GM12878 (cell line): ENCODE measurements around the gene ZNF668. TPM values are rescaled to one million over a fixed set of nuclear protein-coding genes. Genes with fewer than 3 reads are reported as not detected.

Source experiments
- ATAC-seq: fragments of 200-7000 bp; cut with Tn5 transposase; 3 replicates; pipeline ENCODE4 v1.9.1; 2020; ENCODE audit warnings: mild to moderate bottlenecking, moderate library complexity
- BruUV-seq: library from RNA; stranded (reverse); fragments of 400-500 nt; replicated peaks from 2 replicates; lab custom pipeline; 2021; lab: Mats Ljungman, UMichigan
- CTCF ChIA-PET: fragments of 300-600 bp; sonication (Branson Sonifier 250); formaldehyde crosslinking; extraction: SDS; loops from one replicate; lab custom pipeline; 2021; ENCODE audit warnings: inconsistent platforms; lab: Yijun Ruan, JAX
- POLR2A ChIA-PET: fragments of 350-600 bp; formaldehyde crosslinking; extraction: SDS; loops from one replicate; lab custom pipeline; 2021; ENCODE audit warnings: inconsistent platforms; lab: Charles Lee
- RAD21 ChIA-PET: fragments of 300-600 bp; sonication (Branson Sonifier 250); formaldehyde crosslinking; loops from one replicate; lab custom pipeline; 2023; ENCODE audit warnings: antibody characterized with exemption; ENCODE audit not compliant: unreplicated experiment; lab: Charles Lee
- SMC1A ChIA-PET: fragments of 300-600 bp; sonication (Branson Sonifier 250); formaldehyde crosslinking; loops from one replicate; lab custom pipeline; 2023; ENCODE audit not compliant: unreplicated experiment, uncharacterized antibody; lab: Charles Lee
- DNase-seq: peaks from one replicate; pipeline ENCODE4 v3.0.0-alpha.2; 2011; ENCODE audit warnings: low read depth, low spot score
- FAIRE-seq: peaks from 3 replicates; lab custom pipeline; 2011; peaks lifted over from hg19 to GRCh38; lab: Jason Lieb, UNC
- H2AFZ ChIP-seq: 2 replicates; pipeline ENCODE4 v1.6.0; 2011; ENCODE audit warnings: low read depth, low read length, control low read depth; ENCODE audit not compliant: control insufficient read depth
- H3K27ac ChIP-seq: 2 replicates; pipeline ENCODE4 v1.5.1; 2011; ENCODE audit warnings: control low read depth; ENCODE audit not compliant: control insufficient read depth, insufficient read depth
- H3K27me3 ChIP-seq, 2 experiments: replicated peaks in 1 of 2; 2 replicates each; pipeline versions ENCODE4 v1.6.0 to v1.6.1; 2011; ENCODE audit warnings: low read length in 1 of 2; ENCODE audit not compliant: control insufficient read depth in 2 of 2, insufficient read depth in 2 of 2
- H3K36me3 ChIP-seq, 2 experiments: 2 replicates each; pipeline ENCODE4 v1.5.1; 2011; ENCODE audit warnings: low read length in 1 of 2; ENCODE audit not compliant: control insufficient read depth in 2 of 2, insufficient read depth in 2 of 2
- H3K4me1 ChIP-seq: 2 replicates; pipeline ENCODE4 v1.6.1; 2011; ENCODE audit warnings: mild to moderate bottlenecking, low read length, moderate library complexity, mixed read lengths; ENCODE audit not compliant: control insufficient read depth, insufficient read depth
- H3K4me2 ChIP-seq: 2 replicates; pipeline ENCODE4 v1.6.0; 2011; ENCODE audit warnings: control low read depth; ENCODE audit not compliant: control insufficient read depth, insufficient read depth
- H3K4me3 ChIP-seq: fragments of 200-600 bp; sonication (generic); 2 replicates; pipeline ENCODE4 v1.5.1; 2016
- H3K79me2 ChIP-seq: 2 replicates; pipeline ENCODE4 v1.6.0; 2011; ENCODE audit warnings: low read length; ENCODE audit not compliant: control insufficient read depth, insufficient read depth
- H3K9ac ChIP-seq: 2 replicates; pipeline ENCODE4 v1.8.0; 2011; ENCODE audit warnings: low read length, control low read depth, mixed read lengths; ENCODE audit not compliant: control insufficient read depth, insufficient read depth
- H3K9me3 ChIP-seq: replicated peaks from 3 replicates; pipeline ENCODE4 v1.5.1; 2011; ENCODE audit warnings: mild to moderate bottlenecking, low read length; ENCODE audit not compliant: control insufficient read depth, insufficient read depth
- H4K20me1 ChIP-seq: 2 replicates; pipeline ENCODE4 v1.6.0; 2011; ENCODE audit not compliant: control insufficient read depth, insufficient read depth
- BRCA1 ChIP-seq: IDR thresholded peaks from 2 replicates; pipeline ENCODE4 v1.6.1; 2011; ENCODE audit warnings: low read depth, low read length, improper control_type of control experiment
- CBX3 ChIP-seq: fragments of 200-600 bp; sonication (generic); IDR thresholded peaks from 2 replicates; pipeline ENCODE4 v1.6.1; 2016; ENCODE audit warnings: low read depth, borderline replicate concordance
- FOXM1 ChIP-seq: IDR thresholded peaks from 2 replicates; pipeline ENCODE4 v1.6.1; 2012; ENCODE audit warnings: low read depth, mild to moderate bottlenecking, inconsistent platforms, low read length, moderate library complexity
- POLR2A ChIP-seq: IDR thresholded peaks from 2 replicates; pipeline ENCODE4 v1.6.1; 2011; ENCODE audit warnings: low read depth, mild to moderate bottlenecking, low read length
- POLR2AphosphoS5 ChIP-seq: IDR thresholded peaks from 2 replicates; pipeline ENCODE4 v1.6.1; 2011; ENCODE audit warnings: mild to moderate bottlenecking, low read length, inconsistent platforms
- RB1 ChIP-seq: fragments of 450-650 bp; formaldehyde crosslinking; IDR thresholded peaks from 2 replicates; pipeline ENCODE4 v1.6.1; 2017; ENCODE audit warnings: mild to moderate bottlenecking, borderline replicate concordance
- WGBS: methylation state at CpG from one replicate; pipeline ENCODE4 v1.1.6; 2016; ENCODE audit warnings: low lambda C conversion rate; ENCODE audit not compliant: insufficient replicate concordance, insufficient coverage; ENCODE audit errors: missing lambda C conversion rate; 5-methylcytosine and 5-hydroxymethylcytosine counted together
- in situ Hi-C: fragments of 300-500 bp; cut with MboI; formaldehyde crosslinking; loops from 9 replicates; pipeline ENCODE4 v1.14.3; 2018; ENCODE audit warnings: mixed read lengths
- intact Hi-C: fragments of 100-400 bp; cut with micrococcal nuclease; formaldehyde crosslinking; loops from one replicate; pipeline ENCODE4 v1.14.2; 2022; ENCODE audit not compliant: unreplicated experiment
- polyA plus RNA-seq, 11 experiments: library from polyadenylated mRNA; depleted of rRNA in 4 of 11; unstranded in 6 of 11; stranded (reverse) in 5 of 11; fragments of >200 nt; fragmentation: Nextera tagmentation in 4 of 11; fragmentation: Illumina TruSeq in 1 of 11; extraction: Ambion mirVana in 4 of 11; extraction: Trizol in 1 of 11; gene quantifications; 1 replicate in 1 of 11; 2 replicates in 10 of 11; pipeline versions ENCODE4 v1.2.1 to v1.2.3, GENCODE V29; 2011 to 2016; ENCODE audit warnings: inconsistent platforms in 2 of 11, missing spikeins in 2 of 11, low read depth in 1 of 11
- total RNA-seq, 4 experiments: library from RNA; depleted of rRNA in 3 of 4; stranded (reverse); fragments of >200 nt in 3 of 4; fragmentation: Illumina TruSeq in 1 of 4; extraction: Trizol in 1 of 4; gene quantifications; 2 replicates each; pipeline versions ENCODE4 v1.2.1 to v1.2.3, GENCODE V29; 2013 to 2021
- TF ChIP-seq, protein P1 (sequence below): fragments of 450-650 bp; IDR thresholded peaks from 2 replicates; pipeline ENCODE4 v1.6.1; 2017; ENCODE audit warnings: mild to moderate bottlenecking, moderate library complexity

ZNF668 gene
- total and polyA plus RNA-seq, 10 of the 15 experiments (the other 5 are each of a cell fraction or from before 2014, with no cell fraction given), result 0.05 to 20.7 (median 10.0) TPM; not detected in 1

DNA sequence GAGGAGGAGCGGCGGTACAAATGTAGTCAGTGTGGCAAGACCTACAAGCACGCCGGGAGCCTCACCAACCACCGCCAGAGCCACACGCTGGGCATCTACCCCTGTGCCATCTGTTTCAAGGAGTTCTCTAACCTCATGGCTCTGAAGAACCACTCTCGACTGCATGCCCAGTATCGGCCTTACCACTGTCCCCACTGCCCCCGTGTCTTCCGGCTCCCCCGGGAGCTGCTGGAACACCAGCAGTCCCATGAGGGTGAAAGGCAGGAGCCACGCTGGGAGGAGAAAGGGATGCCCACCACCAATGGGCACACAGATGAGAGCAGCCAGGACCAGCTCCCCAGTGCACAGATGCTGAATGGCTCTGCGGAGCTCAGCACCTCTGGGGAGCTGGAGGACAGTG, 3.0 kb upstream of the ZNF668 start (continued):
- TF ChIP-seq, protein P1, sequence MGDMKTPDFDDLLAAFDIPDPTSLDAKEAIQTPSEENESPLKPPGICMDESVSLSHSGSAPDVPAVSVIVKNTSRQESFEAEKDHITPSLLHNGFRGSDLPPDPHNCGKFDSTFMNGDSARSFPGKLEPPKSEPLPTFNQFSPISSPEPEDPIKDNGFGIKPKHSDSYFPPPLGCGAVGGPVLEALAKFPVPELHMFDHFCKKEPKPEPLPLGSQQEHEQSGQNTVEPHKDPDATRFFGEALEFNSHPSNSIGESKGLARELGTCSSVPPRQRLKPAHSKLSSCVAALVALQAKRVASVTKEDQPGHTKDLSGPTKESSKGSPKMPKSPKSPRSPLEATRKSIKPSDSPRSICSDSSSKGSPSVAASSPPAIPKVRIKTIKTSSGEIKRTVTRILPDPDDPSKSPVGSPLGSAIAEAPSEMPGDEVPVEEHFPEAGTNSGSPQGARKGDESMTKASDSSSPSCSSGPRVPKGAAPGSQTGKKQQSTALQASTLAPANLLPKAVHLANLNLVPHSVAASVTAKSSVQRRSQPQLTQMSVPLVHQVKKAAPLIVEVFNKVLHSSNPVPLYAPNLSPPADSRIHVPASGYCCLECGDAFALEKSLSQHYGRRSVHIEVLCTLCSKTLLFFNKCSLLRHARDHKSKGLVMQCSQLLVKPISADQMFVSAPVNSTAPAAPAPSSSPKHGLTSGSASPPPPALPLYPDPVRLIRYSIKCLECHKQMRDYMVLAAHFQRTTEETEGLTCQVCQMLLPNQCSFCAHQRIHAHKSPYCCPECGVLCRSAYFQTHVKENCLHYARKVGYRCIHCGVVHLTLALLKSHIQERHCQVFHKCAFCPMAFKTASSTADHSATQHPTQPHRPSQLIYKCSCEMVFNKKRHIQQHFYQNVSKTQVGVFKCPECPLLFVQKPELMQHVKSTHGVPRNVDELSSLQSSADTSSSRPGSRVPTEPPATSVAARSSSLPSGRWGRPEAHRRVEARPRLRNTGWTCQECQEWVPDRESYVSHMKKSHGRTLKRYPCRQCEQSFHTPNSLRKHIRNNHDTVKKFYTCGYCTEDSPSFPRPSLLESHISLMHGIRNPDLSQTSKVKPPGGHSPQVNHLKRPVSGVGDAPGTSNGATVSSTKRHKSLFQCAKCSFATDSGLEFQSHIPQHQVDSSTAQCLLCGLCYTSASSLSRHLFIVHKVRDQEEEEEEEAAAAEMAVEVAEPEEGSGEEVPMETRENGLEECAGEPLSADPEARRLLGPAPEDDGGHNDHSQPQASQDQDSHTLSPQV, result no peak
- TF ChIP-seq FOXM1, result no peak

GRCh38 chr16:31076319-31076718, 2.3 kb upstream of the ZNF668 start:
- Histone ChIP-seq H3K27ac (no peak overlapping the region), H3K4me2 (no peak overlapping the region), H3K27me3 (no peaks in the 10 kb centered on the region), H4K20me1 (no peaks in the 10 kb centered on the region), H3K9me3 (no peaks in the 10 kb centered on the region), H3K36me3 (peaks cover 8 to 14% of the 10 kb centered on the region in 2 experiments; a peak in 3 of 4 replicates), H2AFZ (no peak overlapping the region), H3K4me3 (no peak overlapping the region), H3K9ac (no peak overlapping the region), H3K79me2 (peaks cover 40% of the 10 kb centered on the region), H3K4me1 (peaks cover 3% of the 10 kb centered on the region; the same call in 1 of the 2 replicates)
- ChIA-PET RAD21 (no interaction called here), CTCF (interaction anchor here (1.2 to 2.2 kb wide), 2 partner anchors 16 to 122 kb away, joined by 4 to 5 read pairs; no protein-coding TSS in a partner anchor), POLR2A (interaction anchor here (0.6 kb wide), 1 partner anchor 19 kb away, joined by 3 read pairs; no protein-coding TSS in a partner anchor), SMC1A (no interaction called here)
- ATAC-seq, result no peak
- FAIRE-seq, result no peak
- in situ Hi-C loops, result no loop called here
- no peak for DNase-seq
- WGBS, result 94% methylated on average over 16 of the region's 16 CpGs
- no TSS peak for BruUV-seq
- intact Hi-C loops, result loop anchor here (10.0 kb wide), 1 partner anchor 82 kb away; no protein-coding TSS in a partner anchor
- TF ChIP-seq POLR2AphosphoS5, result no peak
- 0 out of 2 replicates have a peak, but pooled peaks have one; percentile 44 for TF ChIP-seq POLR2A
- no peak for TF ChIP-seq BRCA1
- no peak for TF ChIP-seq CBX3
- TF ChIP-seq RB1, result no peak
